Fibroblast of skin of back (primary cell): ENCODE results near the gene APEX1.
A peak's percentile ranks its signal among the peaks of the same experiment; 100 is the strongest.
"Not testable (repeated sequence)": the region's sequence is repeated elsewhere in the genome, so short reads cannot be mapped to it uniquely, and the experiment has no call there.

ENCODE experiments used
- DNase-seq: peaks from one replicate; pipeline ENCODE4 v3.0.0-alpha.2; 2013

APEX1 gene

GRCh38 chr14:20476776-20477175 is 21.8 kb downstream of the APEX1 start:
- no peak for DNase-seq

GRCh38 chr14:20477211-20477876 is 22.3 kb downstream of the APEX1 start:
- peak; percentile 54 for DNase-seq

DNA sequence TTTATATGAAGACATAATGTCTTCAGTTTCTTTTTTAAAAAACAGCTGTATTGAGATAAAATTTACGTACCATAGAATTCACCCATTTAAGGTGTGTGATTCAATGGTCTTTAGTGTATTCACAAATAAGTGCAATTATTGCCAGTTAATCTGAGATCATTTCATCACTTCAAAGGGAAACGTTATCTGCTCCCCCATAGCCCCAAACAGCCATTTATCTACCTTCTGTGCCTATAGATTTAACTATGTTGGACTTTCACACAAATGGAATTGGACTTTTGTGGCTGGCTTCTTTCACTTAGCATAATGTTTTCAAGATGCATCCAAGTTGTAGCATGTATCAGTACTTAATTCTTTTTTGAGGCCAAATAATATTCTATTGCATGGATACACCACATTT is 23.9 kb downstream of the APEX1 start:
- no peak for DNase-seq

- DNase-seq = no peak
Measured at GRCh38 chr14:20482382-20482781, 27.4 kb downstream of the APEX1 start.

GRCh38 chr14:20485900-20486299 is 30.9 kb downstream of the APEX1 start:
- DNase-seq = no peak

GRCh38 chr14:20486684-20487395 is 31.8 kb downstream of the APEX1 start:
- DNase-seq = no peak

DNA sequence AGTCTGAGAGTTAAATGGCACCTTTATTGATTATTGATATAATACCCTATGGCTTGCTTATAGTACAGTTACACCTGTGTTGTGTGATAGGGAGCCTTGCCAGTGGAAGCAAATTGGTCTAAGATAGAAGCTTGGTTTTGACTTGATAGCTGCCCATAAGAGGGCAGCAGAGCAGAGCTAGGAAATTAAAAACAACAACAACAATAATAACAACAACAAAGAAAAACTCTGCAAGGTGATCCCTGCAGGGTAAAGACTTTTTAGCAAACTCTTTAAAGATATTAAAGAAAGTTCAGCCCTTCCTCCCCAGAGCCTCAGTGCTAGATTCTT is 32.3 kb downstream of the APEX1 start:
- DNase-seq = no peak

GRCh38 chr14:20489093-20489994 is 34.3 kb downstream of the APEX1 start:
- DNase-seq = peak; percentile 12

- DNase-seq = no peak
Measured at GRCh38 chr14:20490563-20490962, 35.5 kb downstream of the APEX1 start.

- peak; percentile 9 for DNase-seq
Measured at GRCh38 chr14:20492486-20492885, 37.5 kb downstream of the APEX1 start.

DNA sequence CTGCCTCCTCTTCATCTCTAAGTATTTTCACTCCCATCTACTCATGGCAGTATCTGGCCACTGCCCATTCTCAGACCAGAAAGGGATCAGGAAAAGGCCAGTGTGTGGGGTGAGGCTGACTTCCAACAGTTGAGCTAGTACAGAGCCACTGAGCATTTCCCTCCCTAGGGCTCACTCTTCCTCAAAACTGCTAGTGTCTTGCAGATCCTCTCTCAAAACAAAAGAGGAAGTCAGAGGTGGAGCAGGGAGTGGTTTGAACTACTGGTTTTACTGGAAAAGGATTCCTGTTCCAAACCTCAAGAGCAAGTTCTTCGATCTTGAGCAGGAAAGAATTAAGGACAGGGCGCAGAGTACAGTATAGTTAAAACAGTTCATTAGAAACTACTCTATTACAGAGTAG is 38.6 kb downstream of the APEX1 start:
- DNase-seq = no peak

DNA sequence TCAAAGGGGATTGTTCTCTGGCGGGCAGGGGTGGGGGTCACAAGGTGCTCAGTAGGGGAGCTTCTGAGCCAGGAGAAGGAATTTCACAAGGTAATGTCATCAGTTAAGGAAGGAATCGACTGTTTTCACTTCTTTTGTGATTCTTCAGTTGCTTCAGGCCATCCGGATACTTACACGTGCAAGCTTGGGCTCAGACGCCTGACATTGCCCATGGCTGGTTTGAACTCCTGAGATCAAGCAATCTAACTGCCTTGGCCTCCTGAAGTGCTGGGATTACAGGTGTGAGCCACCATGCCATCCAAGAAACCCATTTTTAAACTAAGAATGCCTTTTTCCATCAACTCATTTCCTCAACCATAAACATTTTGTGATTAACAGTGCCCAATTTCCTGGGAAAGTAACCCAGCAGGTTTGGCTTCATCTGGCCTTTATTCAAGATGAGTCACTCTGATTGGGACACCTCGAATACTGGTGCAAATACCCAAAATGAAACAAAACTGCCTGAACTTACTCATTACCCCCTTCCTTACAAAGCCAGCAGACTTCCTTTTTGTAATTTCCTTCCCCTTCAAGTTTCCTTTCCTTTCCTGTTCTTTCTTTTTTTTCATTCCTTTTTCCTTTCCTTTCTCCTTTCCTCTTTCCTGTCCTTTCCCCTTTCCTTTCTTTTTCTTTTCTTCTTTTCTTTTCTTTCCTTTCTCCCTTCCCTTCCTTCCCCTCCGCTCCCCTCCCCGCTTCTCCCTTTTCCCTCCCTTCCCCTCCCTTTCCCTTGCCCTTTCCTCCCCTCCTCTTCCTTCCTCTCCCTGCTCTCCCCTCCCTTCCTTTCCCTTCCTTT is 40.1 kb downstream of the APEX1 start:
- DNase-seq = no peak

DNA sequence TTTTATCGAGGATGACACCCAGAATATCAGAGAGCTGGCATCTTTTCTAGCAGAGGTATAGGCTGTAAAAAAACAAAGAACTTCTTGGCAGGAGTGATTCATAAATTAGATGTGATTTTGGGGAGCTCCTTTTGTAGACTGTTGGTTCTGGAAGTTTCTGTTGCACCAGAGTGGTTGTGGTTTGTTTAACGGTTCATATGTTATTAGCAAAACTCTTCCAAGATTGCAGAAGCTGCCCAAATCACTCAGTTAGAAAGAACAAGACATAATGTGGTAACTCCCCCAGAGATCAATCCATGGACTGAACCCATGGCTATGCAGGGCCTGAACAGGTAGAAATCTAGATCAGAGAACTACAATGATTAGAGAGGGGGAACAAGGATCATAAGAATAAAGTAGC is 43.6 kb downstream of the APEX1 start:
- no peak for DNase-seq

- no peak for DNase-seq
Measured at GRCh38 chr14:20499108-20499507, 44.1 kb downstream of the APEX1 start.

- DNase-seq = no peak
Measured at GRCh38 chr14:20499881-20500280, 44.9 kb downstream of the APEX1 start.

GRCh38 chr14:20501346-20501745 is 46.3 kb downstream of the APEX1 start:
- peak; percentile 28 for DNase-seq

- no peak for DNase-seq
Measured at GRCh38 chr14:20503898-20504297, 48.9 kb downstream of the APEX1 start.

DNA sequence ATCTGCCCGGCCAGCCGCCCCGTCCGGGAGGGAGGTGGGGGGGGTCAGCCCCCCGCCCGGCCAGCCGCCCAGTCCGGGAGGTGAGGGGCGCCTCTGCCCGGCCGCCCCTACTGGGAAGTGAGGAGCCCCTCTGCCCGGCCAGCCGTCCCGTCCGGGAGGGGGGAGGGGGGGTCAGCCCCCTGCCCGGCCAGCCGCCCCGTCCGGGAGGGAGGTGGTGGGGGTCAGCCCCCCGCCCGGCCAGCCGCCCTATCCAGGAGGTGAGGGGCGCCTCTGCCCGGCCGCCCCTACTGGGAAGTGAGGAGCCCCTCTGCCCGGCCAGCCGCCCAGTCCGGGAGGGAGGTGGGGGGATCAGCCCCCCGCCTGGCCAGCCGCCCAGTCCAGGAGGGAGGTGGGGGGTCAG is 51.2 kb downstream of the APEX1 start:
- DNase-seq = not testable (repeated sequence)

DNA sequence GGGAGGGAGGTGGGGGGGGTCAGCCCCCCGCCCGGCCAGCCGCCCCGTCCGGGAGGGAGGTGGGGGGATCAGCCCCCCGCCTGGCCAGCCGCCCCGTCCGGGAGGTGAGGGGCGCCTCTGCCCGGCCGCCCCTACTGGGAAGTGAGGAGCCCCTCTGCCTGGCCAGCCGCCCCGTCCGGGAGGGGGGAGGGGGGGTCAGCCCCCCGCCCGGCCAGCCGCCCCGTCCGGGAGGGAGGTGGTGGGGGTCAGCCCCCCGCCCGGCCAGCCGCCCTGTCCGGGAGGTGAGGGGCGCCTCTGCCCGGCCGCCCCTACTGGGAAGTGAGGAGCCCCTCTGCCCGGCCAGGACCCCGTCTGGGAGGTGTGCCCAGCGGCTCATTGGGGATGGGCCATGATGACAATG is 51.7 kb downstream of the APEX1 start:
- not testable (repeated sequence) for DNase-seq
